GM21825 (cell line): ENCODE measurements around the gene GID4.

ENCODE experiments used
- ATAC-seq: cut with Tn5 transposase; IDR thresholded peaks from one replicate; pipeline ENCODE4 v1.9.1; 2021; ENCODE audit warnings: mild to moderate bottlenecking, moderate library complexity; ENCODE audit not compliant: unreplicated experiment

GID4 gene

DNA sequence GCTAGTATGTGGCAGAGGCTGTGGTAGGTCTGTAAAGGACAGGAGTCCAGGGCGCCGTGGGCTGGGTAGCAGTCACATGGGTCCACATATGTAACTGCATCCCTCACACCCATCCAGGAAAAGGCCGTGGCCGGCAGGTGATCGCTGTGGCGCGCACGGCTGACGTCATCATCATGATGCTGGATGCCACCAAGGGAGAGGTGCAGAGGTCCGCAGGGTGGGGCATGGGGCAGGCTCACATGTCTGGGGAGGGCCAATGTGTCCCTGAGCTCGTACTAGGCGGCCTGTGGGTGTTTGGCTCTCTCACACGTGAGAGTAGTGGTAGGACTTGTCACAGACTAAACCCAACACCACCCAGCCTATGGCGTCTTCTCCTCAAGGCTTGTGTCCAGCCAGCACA lies 60.3 kb downstream of the GID4 start:
- ATAC-seq: no peak

GRCh38 chr17:18100616-18101015 lies 61.4 kb downstream of the GID4 start:
- no peak for ATAC-seq

DNA sequence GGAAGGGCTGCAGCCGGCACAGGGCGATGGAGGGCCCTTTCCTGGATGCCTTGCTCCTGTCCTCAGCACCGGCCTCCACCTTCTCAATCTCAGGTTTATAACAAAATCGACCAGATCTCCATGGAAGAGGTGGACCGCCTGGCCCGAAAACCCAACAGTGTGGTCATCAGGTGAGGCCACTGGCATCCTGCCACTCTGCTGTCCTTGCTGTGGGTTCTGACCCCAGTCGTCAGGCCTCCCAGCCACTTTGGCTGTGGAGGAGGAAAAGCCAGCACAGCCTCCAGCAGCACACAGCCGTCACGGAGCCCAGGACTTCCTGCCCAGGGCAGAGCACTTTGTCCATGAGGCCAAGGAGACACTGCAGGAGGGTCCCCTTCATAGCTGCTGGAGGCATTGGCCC lies 62.6 kb downstream of the GID4 start:
- no peak for ATAC-seq

- no peak for ATAC-seq
Measured at GRCh38 chr17:18102640-18103039, 63.4 kb downstream of the GID4 start.

DNA sequence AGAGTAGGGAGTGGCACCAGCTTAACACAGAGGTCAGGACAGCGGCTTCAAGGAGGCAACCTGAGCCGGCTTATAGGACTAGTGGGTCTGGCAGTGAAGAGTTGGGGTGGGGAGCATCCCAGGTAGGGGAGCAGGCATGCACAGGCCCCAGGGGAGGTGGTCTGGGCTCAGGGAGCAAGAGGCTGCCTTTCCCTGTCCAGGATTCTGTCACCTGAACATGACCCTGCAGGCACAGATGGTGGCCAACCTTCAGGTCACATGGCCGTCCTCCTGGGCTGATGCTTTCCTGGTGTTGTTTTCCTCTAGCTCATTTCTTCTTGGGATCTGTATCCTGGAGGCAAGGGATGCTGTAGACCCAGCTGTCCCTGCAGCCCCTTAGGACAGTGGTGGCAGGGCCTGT lies 65.8 kb downstream of the GID4 start:
- ATAC-seq: no peak

DNA sequence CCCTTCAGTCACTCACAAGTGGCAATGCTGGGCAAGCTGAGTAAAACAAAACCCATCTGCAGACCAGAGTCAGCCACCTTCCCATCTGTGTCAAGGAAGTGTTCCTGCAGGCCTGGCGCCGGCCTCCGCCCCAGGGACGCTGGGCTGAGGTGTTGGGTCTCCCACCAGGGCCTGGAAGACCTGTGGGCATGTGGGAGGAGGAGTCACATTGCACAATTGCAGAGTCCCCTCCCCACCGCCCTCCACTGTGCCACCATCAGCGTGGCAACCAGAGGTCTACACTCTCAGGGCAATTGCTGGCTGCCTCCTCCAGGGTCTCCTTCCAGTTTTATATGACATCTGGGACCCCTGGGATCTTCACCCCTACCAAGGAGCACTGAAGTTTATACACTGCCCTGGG lies 66.4 kb downstream of the GID4 start:
- ATAC-seq: no peak

- ATAC-seq: no peak
Measured at GRCh38 chr17:18106211-18106610, 67.0 kb downstream of the GID4 start.

DNA sequence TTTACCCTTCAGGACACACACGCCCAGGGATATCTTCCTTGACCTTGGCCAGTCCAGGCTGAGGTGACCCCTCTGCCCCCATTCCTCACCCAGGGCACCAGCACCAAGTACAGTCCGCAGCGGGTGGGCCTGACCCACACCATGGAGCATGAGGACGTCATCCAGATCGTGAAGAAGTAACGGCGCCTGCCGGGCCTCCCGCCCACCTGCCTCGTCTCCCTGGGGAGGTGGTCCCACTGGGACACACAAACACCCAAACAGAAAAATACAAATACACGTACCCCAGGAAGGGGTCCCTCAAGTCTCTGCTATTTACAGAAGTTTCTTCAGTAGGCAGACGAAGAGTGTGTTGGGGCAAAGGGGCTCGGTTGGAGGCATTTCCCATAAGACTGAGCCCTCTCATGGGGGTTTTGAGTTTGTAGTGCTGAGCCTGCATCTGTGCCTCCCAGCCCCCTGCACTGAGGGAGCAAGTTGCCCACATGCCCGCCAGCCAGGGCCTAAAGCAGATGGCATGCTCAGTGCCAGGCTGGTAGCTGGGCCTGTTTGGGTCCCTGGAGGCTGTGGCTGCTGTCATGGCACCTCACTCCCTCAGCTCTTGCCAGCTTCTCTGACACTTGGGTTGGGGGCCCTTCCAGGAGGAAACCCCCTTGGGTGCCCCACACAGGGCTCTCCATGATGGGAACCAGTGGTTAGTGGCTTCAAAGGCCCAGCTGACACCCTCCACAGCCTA lies 68.0 kb downstream of the GID4 start:
- ATAC-seq: no peak

- no peak for ATAC-seq
Measured at GRCh38 chr17:18107971-18108370, 68.8 kb downstream of the GID4 start.

DNA sequence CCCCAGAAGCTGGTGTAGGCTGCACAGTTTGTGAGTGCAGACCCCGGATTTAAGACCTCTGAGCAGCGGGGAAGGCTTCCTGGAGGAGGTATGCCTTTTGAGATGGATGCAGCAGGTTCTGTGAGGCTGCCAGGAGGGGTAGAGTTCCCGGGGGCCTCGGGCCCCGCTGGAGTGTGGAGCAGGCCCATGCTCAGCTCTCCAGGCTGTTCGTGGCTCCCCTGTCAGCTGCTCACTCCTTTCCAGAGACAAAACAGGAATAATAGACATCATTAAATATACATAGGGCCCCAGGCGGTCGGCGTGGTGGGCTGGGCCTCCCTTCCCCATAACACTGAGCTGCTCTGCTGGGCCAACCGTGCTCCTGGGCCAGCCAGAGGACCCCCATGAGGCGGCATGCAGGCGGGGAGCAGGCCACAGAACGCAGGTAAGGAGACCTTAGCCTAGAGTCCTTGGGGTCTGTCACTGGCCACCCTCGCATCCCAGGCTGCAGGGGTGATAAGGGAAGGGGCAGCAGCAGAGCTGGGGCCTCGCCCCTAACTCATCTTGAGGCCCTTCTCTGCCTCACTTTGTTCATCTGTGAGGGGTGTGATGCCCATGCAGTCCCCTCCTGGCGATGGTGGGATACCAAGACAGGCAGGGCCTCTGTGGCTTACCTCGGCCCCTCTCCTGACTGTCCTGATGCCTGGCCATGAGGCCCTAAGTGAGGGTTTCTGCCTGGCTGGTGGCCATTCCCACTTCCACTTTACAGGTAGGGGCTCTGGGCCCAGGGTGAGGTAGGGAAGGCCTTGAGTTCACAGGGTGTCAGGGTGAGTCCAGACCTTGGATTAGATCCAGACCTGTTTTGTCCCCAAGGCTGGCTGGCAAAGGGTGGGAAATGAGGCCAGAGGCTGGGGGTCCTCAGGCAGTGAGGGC lies 69.4 kb downstream of the GID4 start, which contains the start of gene MYO15A:
Gene MYO15A, plus strand, starts transcription at position 356 of the 912 bp plus-strand sequence. CDS start 10,045 bp downstream, outside the sequence.
- no peak for ATAC-seq

GRCh38 chr17:18109935-18110485 lies 70.8 kb downstream of the GID4 start:
- ATAC-seq: no peak

DNA sequence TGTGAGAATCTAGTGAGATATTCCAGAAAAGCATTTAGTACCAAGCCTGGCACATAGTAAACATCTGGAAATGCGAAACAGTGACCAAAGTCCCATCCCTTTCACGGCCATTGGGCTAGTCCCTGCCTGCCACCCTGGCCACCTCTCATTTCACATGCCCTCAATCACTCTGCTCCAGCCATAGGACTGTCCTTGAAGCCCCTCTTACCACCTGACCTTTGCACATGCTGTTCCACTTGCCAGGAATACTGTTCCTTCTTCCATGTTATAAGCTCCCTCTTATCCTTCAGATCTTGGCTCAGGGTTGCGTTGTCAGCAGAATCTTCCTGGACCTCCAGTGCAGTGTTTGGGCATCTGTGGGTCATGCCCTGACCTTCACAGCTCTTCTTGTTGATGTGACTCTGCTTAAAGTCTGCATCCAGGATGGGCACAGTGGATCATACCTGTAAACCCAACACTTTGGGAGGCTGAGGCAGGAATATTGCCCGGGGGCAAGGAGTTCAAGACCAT lies 71.5 kb downstream of the GID4 start:
- ATAC-seq: no peak

GRCh38 chr17:18111330-18111971 lies 72.2 kb downstream of the GID4 start:
- no peak for ATAC-seq

GRCh38 chr17:18115517-18115916 lies 76.3 kb downstream of the GID4 start:
- ATAC-seq: no peak

DNA sequence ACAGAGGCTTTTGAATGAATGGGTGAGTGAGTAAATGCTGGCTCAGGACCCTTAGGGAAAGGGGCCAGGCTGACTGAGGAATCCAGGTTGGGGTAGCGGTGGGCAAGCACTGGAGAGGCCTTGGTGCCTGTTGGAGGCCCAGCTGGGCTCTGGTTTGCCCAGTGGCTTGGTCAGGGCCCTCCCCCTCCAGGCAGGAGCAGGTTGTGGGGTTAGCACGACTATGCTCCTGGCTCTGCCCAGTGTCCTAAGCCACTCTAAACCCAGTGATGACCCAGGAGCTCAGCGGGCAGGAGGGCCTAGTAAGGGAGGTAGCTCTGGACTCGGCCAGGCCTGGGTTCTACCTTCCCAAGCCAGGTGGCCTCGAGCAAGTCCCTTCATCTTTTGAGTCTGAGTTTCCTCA lies 76.9 kb downstream of the GID4 start:
- no peak for ATAC-seq

- no peak for ATAC-seq
Measured at GRCh38 chr17:18117533-18117932, 78.3 kb downstream of the GID4 start.
